GM21528 (cell line): Measurements from ENCODE around the gene PSMD14.

Experiments
- ATAC-seq: cut with Tn5 transposase; IDR thresholded peaks from one replicate; pipeline ENCODE4 v1.9.1; 2021; ENCODE audit warnings: mild to moderate bottlenecking, moderate library complexity; ENCODE audit not compliant: unreplicated experiment, low FRiP score

Gene PSMD14

GRCh38 chr2:161434118-161434517 is 125.9 kb downstream of the PSMD14 start:
- no peak for ATAC-seq

DNA sequence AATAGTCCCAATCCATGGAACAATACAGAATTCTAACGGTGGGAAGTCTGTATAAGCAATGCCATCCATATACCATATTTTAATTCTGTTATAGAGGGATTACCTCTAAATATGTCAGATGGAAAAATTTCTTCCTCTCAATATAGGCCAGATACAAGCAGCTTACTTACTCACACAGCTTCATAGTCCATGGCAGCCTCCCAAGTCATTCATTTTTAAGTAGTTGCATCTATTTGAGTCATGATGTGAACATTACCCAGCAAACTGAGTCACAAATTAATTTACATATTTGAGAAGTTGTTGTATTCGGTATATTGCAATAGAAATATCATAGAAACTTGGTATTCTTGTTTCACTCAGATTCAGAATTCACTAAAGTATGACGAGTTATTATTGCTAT is 128.2 kb downstream of the PSMD14 start:
- ATAC-seq = no peak

DNA sequence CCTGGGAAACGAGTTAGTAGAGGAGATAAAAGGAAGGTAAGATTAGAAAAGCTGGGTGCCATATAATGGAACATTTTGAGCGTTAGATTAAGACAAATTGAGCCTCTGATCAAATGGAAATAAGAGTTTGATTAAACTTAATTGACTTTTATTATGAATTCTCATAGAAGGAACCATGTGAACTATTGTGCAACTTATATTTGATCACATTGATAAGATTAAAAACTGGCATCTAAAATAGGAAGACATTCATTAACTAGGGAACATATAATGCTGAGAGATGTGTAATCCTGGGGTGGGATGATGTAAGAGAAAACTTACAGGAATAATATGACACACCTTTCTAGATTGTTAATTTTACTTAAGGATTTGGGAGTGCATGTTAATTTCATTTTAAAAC is 130.4 kb downstream of the PSMD14 start:
- ATAC-seq = no peak

- ATAC-seq = no peak
These were observed 136.9 kb downstream of the PSMD14 start for GRCh38 chr2:161445097-161445496.

GRCh38 chr2:161448431-161448830 is 140.2 kb downstream of the PSMD14 start:
- no peak for ATAC-seq
